BJ (cell line): ENCODE measurements around the gene MAP1B. TPM values are rescaled to one million over a fixed set of nuclear protein-coding genes. Genes with fewer than 3 reads are reported as not detected.

ENCODE experiments used
- CTCF ChIA-PET: fragments of 350-600 bp; formaldehyde crosslinking; extraction: SDS; loops from one replicate; lab custom pipeline; 2021; ENCODE audit warnings: antibody characterized with exemption, inconsistent platforms; lab: Yijun Ruan, JAX
- POLR2A ChIA-PET: fragments of 300-600 bp; sonication (Branson Sonifier 250); formaldehyde crosslinking; extraction: SDS; loops from one replicate; lab custom pipeline; 2021; ENCODE audit warnings: antibody characterized with exemption; lab: Charles Lee
- DNase-seq: peaks from one replicate; pipeline ENCODE4 v3.0.0-alpha.2; 2011; ENCODE audit warnings: low read depth
- H3K27me3 ChIP-seq: 2 replicates; pipeline ENCODE4 v1.6.0; 2011; ENCODE audit warnings: low read length; ENCODE audit not compliant: control insufficient read depth, insufficient read depth
- H3K36me3 ChIP-seq: 2 replicates; pipeline ENCODE4 v1.5.1; 2011; ENCODE audit warnings: low read length; ENCODE audit not compliant: control insufficient read depth, insufficient read depth
- H3K4me3 ChIP-seq: 2 replicates; pipeline ENCODE4 v1.5.1; 2011; ENCODE audit warnings: low read depth, mild to moderate bottlenecking, control low read depth, low read length
- CTCF ChIP-seq: IDR thresholded peaks from 2 replicates; pipeline ENCODE4 v1.5.1; 2011; ENCODE audit warnings: low read depth, mild to moderate bottlenecking, control low read depth, inconsistent platforms, low read length, moderate library complexity; ENCODE audit not compliant: insufficient read depth
- polyA plus RNA-seq: library from polyadenylated mRNA; depleted of rRNA; stranded (reverse); fragments of >200 nt; gene quantifications from 2 replicates; pipeline ENCODE4 v1.2.3, GENCODE V29; 2011

MAP1B gene
- polyA plus RNA-seq, 1 experiment = 27.1 TPM

DNA sequence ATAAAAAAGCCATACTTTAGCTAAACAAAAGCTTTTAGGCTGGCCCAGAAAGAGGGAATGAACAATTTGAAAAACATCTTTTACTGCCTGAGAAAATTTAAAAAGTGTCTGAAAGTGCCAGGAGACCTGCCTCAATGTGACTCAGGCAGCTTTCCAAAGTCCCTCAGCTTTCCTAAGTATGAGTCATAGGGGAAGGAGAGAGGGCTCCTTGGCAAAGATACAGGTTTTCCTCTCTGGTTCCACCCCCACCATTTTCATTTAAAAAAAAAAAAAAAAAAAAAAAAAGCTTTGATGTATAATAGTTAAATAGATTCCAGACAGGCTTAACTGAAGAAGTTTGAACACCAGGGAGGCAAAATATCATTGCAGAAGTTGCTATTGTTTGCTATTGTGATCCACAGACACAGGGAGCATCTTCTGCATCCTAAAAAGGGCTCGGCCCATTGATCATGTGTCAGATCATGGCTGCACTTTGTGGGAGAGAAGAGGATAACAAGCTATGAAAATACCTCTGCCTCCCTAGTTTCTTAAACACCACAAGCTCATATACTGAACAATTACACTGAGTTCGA is 141.2 kb downstream of the MAP1B start:
- CTCF ChIA-PET = interaction anchor here (0.8 to 1.3 kb wide), 2 partner anchors 110 to 465 kb away, joined by 3 read pairs; no protein-coding TSS in a partner anchor

DNA sequence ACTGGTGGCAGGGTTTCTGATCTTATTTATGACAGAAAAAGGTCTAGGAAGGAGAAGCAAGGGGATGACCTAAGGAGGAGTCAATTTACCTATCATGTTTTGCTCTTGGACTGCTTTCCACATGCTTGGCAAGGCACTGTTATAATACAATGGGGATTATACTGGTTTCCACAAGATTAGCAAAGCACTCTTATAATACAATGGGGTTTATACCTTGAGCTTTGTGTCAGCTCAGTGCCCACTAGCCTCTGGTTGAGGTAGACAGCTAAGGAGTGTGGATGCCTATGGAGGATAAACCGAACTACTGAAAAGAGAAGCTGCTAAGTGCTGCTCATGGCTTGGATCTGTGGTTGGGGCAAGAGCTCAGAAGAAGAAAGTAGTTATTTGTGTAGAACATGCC is 144.1 kb downstream of the MAP1B start:
- CTCF ChIA-PET = interaction anchor here (0.9 to 2.1 kb wide), 3 partner anchors 18 to 467 kb away, joined by 3 to 7 read pairs (median 4); no protein-coding TSS in a partner anchor
- no peak for TF ChIP-seq CTCF
- DNase-seq = no peak
- POLR2A ChIA-PET = no interaction called here
- H3K4me3 ChIP-seq = no peak overlapping the region
- H3K27me3 ChIP-seq = no peaks in the 10 kb centered on the region
- no peaks in the 10 kb centered on the region for H3K36me3 ChIP-seq

More for the DNA sequence above, 141.2 kb downstream of the MAP1B start:
- Histone ChIP-seq H3K36me3 (no peaks in the 10 kb centered on the region), H3K27me3 (no peaks in the 10 kb centered on the region), H3K4me3 (no peak overlapping the region)
- POLR2A ChIA-PET = interaction anchor here (0.6 kb wide), 1 partner anchor 1106 kb away, joined by 18 read pairs; no protein-coding TSS in a partner anchor
- DNase-seq = peak; percentile 84
- no peak for TF ChIP-seq CTCF

- POLR2A ChIA-PET = no interaction called here
- no peak for TF ChIP-seq CTCF
- no peak overlapping the region for H3K4me3 ChIP-seq
- no peak for DNase-seq
- H3K27me3 ChIP-seq = no peaks in the 10 kb centered on the region
- no peaks in the 10 kb centered on the region for H3K36me3 ChIP-seq
- CTCF ChIA-PET = interaction anchor here (0.9 to 2.1 kb wide), 3 partner anchors 17 to 467 kb away, joined by 3 to 7 read pairs (median 4); no protein-coding TSS in a partner anchor
These were observed 144.7 kb downstream of the MAP1B start for GRCh38 chr5:72252008-72252407.

DNA sequence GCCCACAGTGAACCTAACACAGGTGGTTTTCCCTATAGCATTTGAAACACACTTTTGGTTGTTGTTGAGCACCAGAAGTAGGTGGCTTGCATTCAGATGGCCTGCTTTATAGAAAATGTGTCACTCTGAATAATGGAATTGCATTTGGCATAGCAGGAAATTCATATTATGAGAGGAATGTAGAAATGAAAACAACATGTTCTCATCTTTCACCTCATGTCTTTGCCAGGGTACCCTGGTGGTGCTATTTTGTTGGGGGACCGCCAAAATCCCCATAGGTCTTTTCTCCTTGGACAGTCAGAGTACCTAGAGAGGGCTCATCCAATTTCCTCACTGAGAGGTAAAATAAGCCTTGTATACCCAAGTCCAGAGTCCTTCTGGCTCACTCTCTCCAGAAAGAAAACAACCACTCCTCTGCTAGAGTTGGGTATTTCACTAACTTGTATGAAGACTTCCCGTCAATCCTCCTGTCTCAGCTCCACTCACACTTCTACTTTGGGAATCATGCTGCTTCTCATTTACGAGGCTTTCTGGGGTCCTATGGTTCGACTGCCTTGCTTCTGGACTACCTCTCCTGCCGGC is 145.4 kb downstream of the MAP1B start:
- ChIA-PET POLR2A (no interaction called here), CTCF (interaction anchor here (1.5 kb wide), 1 partner anchor 56 kb away, joined by 4 read pairs; no protein-coding TSS in a partner anchor)
- Histone ChIP-seq H3K36me3 (no peaks in the 10 kb centered on the region), H3K27me3 (no peaks in the 10 kb centered on the region), H3K4me3 (no peak overlapping the region)
- TF ChIP-seq CTCF = no peak
- no peak for DNase-seq

GRCh38 chr5:72255237-72255636 is 148.0 kb downstream of the MAP1B start:
- ChIA-PET CTCF (no interaction called here), POLR2A (no interaction called here)
- TF ChIP-seq CTCF = no peak

More at GRCh38 chr5:72255237-72255636, 148.0 kb downstream of the MAP1B start:
- H3K4me3 ChIP-seq = no peak overlapping the region
- DNase-seq = no peak
- H3K36me3 ChIP-seq = no peaks in the 10 kb centered on the region
- no peaks in the 10 kb centered on the region for H3K27me3 ChIP-seq
